Smooth muscle cell (in vitro differentiated cells): Measurements from ENCODE around the gene TTLL11. TPM values are rescaled to one million over a fixed set of nuclear protein-coding genes. Genes with fewer than 3 reads are reported as not detected.

Experiments used
- DNase-seq: peaks from one replicate; lab custom pipeline; 2025; ENCODE audit not compliant: unreplicated experiment; lab: John Stamatoyannopoulos, UW
- H2AFZ ChIP-seq: fragments of 200-600 bp; sonication (generic); 2 replicates; pipeline ENCODE4 v1.6.0; 2016; ENCODE audit warnings: antibody characterized with exemption, low read depth, mild to moderate bottlenecking
- H3F3A ChIP-seq: fragments of 200-600 bp; sonication (generic); 2 replicates; pipeline ENCODE4 v1.6.0; 2017; ENCODE audit warnings: antibody characterized with exemption, low read depth
- H3K27ac ChIP-seq: fragments of 200-600 bp; sonication (generic); 2 replicates; pipeline ENCODE4 v1.5.1; 2016; ENCODE audit warnings: low read depth, mild to moderate bottlenecking
- H3K27me3 ChIP-seq: fragments of 200-600 bp; sonication (generic); 2 replicates; pipeline ENCODE4 v1.6.1; 2016; ENCODE audit warnings: low read depth, mild to moderate bottlenecking
- H3K36me3 ChIP-seq: fragments of 200-600 bp; sonication (generic); 2 replicates; pipeline ENCODE4 v1.5.1; 2016; ENCODE audit warnings: low read depth
- H3K4me1 ChIP-seq: fragments of 200-600 bp; sonication (generic); 2 replicates; pipeline ENCODE4 v1.5.1; 2016; ENCODE audit warnings: low read depth
- H3K4me2 ChIP-seq: fragments of 200-600 bp; sonication (generic); 2 replicates; pipeline ENCODE4 v1.6.0; 2016; ENCODE audit warnings: mild to moderate bottlenecking
- H3K4me3 ChIP-seq: fragments of 200-600 bp; sonication (generic); 2 replicates; pipeline ENCODE4 v1.5.1; 2016; ENCODE audit warnings: mild to moderate bottlenecking
- H3K79me2 ChIP-seq: fragments of 200-600 bp; sonication (generic); 2 replicates; pipeline ENCODE4 v1.6.0; 2016; ENCODE audit warnings: low read depth, mild to moderate bottlenecking
- H3K9ac ChIP-seq: fragments of 200-600 bp; sonication (generic); 2 replicates; pipeline ENCODE4 v1.6.0; 2016; ENCODE audit warnings: low read depth
- H3K9me3 ChIP-seq: fragments of 200-600 bp; sonication (generic); replicated peaks from 2 replicates; pipeline ENCODE4 v1.5.1; 2016; ENCODE audit warnings: low read depth
- H4K20me1 ChIP-seq: fragments of 200-600 bp; sonication (generic); 2 replicates; pipeline ENCODE4 v1.6.0; 2016; ENCODE audit warnings: low read depth
- WGBS: methylation state at CpG from one replicate; pipeline ENCODE4 v1.1.7; 2016; ENCODE audit warnings: low lambda C conversion rate; 5-methylcytosine and 5-hydroxymethylcytosine counted together
- polyA plus RNA-seq: library from polyadenylated mRNA; unstranded; fragments of >200 nt; fragmentation: Nextera tagmentation; extraction: Ambion mirVana; gene quantifications from 2 replicates; pipeline ENCODE4 v1.2.1, GENCODE V29; 2016
- total RNA-seq: library from RNA; depleted of rRNA; stranded (reverse); fragments of >200 nt; gene quantifications from 2 replicates; pipeline ENCODE4 v1.2.3, GENCODE V29; 2014
- TF ChIP-seq, protein P1 (sequence below): fragments of 200-600 bp; sonication (generic); IDR thresholded peaks from 2 replicates; pipeline ENCODE4 v1.5.1; 2017; ENCODE audit warnings: borderline replicate concordance, mild to moderate bottlenecking, antibody characterized with exemption; ENCODE audit not compliant: insufficient read depth, poor library complexity, severe bottlenecking

The TTLL11 gene
- total and polyA plus RNA-seq, 2 experiments from 2014 or later: 2.6 to 3.7 TPM

DNA sequence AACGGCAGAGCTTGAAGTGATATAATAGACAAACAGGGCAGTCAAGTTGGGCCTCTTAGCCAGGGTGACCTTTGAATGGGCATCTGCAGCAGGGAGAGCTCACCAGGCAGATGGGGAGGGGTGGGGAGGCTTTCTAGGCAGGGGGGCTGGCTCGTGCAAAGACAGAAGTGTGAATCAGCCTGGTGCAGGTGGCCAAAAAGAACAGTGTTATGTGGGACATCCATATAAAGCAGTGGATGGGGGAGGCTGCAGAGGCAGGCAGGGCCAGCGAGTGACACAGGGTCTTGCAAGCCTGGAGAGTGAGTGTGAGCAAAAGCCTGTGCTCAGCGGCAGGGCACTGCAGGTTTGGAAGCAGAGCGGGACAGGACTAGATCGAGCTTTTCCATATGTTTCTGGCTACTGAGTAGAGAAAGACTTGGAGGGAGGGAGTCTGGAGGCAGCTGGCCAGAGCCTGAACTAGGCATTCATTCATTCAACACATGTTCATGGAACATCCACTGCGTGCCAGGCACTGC lies 14.2 kb upstream of the TTLL11 start:
- H4K20me1 ChIP-seq: no peaks in the 10 kb centered on the region
- no peaks in the 10 kb centered on the region for H3K36me3 ChIP-seq
- H3K9ac ChIP-seq: no peak overlapping the region
- H2AFZ ChIP-seq: no peak overlapping the region
- no peaks in the 10 kb centered on the region for H3K4me1 ChIP-seq
- WGBS: 74% methylated on average over 7 of the region's 7 CpGs
- no peaks in the 10 kb centered on the region for H3K9me3 ChIP-seq
- H3K4me2 ChIP-seq: no peak overlapping the region
- H3K27ac ChIP-seq: no peak overlapping the region
- no peak for DNase-seq
- H3K4me3 ChIP-seq: no peak overlapping the region
- no peaks in the 10 kb centered on the region for H3K27me3 ChIP-seq
- TF ChIP-seq, protein P1, sequence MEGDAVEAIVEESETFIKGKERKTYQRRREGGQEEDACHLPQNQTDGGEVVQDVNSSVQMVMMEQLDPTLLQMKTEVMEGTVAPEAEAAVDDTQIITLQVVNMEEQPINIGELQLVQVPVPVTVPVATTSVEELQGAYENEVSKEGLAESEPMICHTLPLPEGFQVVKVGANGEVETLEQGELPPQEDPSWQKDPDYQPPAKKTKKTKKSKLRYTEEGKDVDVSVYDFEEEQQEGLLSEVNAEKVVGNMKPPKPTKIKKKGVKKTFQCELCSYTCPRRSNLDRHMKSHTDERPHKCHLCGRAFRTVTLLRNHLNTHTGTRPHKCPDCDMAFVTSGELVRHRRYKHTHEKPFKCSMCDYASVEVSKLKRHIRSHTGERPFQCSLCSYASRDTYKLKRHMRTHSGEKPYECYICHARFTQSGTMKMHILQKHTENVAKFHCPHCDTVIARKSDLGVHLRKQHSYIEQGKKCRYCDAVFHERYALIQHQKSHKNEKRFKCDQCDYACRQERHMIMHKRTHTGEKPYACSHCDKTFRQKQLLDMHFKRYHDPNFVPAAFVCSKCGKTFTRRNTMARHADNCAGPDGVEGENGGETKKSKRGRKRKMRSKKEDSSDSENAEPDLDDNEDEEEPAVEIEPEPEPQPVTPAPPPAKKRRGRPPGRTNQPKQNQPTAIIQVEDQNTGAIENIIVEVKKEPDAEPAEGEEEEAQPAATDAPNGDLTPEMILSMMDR: no peak
- H3F3A ChIP-seq: no peaks in the 10 kb centered on the region
- no peaks in the 10 kb centered on the region for H3K79me2 ChIP-seq

DNA sequence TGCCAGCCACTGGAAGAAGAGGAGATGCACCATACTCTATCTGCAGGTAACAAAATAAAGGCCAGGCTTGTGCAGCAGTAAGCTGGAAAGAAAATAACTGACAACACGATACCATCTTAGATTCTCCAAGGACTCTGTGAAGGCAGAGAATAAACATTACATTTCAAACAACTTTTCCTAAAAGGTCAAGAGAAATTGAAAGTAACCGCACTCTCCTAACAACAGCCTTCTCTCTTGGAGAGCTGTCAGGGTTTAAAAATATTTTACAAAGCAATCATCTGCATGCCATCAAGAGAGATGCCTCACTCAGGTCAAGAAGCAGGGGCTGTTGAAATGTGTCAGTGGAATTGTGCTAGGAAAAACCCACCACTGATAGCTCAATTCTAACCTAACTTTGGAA lies 13.5 kb upstream of the TTLL11 start:
- H3K4me3 ChIP-seq: no peak overlapping the region
- H3K36me3 ChIP-seq: no peaks in the 10 kb centered on the region
- no peaks in the 10 kb centered on the region for H3F3A ChIP-seq
- H3K9me3 ChIP-seq: no peaks in the 10 kb centered on the region
- no peak overlapping the region for H2AFZ ChIP-seq
- H3K27ac ChIP-seq: no peak overlapping the region
- no peak for DNase-seq
- 90% methylated on average over 2 of the region's 2 CpGs for WGBS
- H3K9ac ChIP-seq: no peak overlapping the region
- TF ChIP-seq, protein P1: no peak
- H3K79me2 ChIP-seq: no peaks in the 10 kb centered on the region
- no peaks in the 10 kb centered on the region for H4K20me1 ChIP-seq
- no peaks in the 10 kb centered on the region for H3K4me1 ChIP-seq
- H3K27me3 ChIP-seq: no peaks in the 10 kb centered on the region
- H3K4me2 ChIP-seq: no peak overlapping the region

DNA sequence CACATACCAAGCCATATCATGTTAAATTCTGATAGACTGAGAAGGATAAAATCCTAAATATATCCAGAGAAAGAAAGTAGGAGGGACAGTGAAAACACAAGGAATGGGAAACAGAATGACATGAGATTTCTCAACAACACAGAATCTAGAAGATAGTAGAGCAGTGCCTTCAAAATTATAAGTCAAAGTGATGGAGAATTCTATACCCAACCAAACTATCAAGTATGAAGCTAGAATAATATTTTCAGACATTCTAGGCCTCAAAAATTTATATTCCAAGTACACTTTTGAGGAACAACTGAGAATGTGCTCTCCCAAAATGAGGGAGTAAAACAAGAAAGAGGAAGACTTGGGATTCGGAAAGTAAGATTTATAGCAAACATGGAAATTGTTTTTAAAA lies 10.9 kb upstream of the TTLL11 start:
- no peak for DNase-seq
- Histone ChIP-seq H2AFZ (no peak overlapping the region), H3K36me3 (no peaks in the 10 kb centered on the region), H3K9ac (no peak overlapping the region), H3F3A (no peaks in the 10 kb centered on the region), H3K79me2 (no peaks in the 10 kb centered on the region), H4K20me1 (no peaks in the 10 kb centered on the region), H3K27ac (no peak overlapping the region), H3K4me3 (no peak overlapping the region), H3K4me1 (no peaks in the 10 kb centered on the region), H3K27me3 (no peaks in the 10 kb centered on the region), H3K4me2 (no peak overlapping the region), H3K9me3 (no peaks in the 10 kb centered on the region)
- TF ChIP-seq, protein P1: no peak
- 97% methylated on average over 1 of the region's 1 CpG for WGBS

DNA sequence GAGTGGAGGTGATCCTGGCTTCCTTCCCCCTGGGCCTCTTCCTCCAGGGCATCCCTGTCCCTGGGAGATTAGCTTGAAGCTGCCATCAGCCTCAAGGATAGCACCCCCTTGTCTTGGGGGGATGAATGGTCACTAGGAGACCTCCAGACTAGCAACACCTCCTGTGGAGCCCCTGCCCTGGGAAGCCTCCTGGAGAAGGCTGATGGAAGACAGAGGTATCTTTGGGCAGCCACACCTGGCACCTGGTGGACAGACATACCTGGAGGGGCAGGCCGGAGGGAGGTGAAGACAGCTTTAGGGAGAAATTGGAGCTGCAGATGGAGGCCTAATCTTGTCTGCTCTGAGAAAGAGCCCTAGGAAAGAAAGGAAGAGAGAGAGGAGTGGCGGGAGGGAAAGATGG lies 9.0 kb upstream of the TTLL11 start:
- Histone ChIP-seq H2AFZ (no peak overlapping the region), H3K4me3 (no peak overlapping the region), H3F3A (no peaks in the 10 kb centered on the region), H3K9me3 (no peaks in the 10 kb centered on the region), H3K4me1 (no peaks in the 10 kb centered on the region), H3K4me2 (no peak overlapping the region), H3K27me3 (no peaks in the 10 kb centered on the region), H3K27ac (no peak overlapping the region), H3K36me3 (no peaks in the 10 kb centered on the region), H3K9ac (no peak overlapping the region), H3K79me2 (no peaks in the 10 kb centered on the region), H4K20me1 (no peaks in the 10 kb centered on the region)
- WGBS: 87% methylated on average over 2 of the region's 2 CpGs
- TF ChIP-seq, protein P1: no peak
- no peak for DNase-seq
